GM18858 (cell line): ENCODE results near the gene ZNHIT3.
"Not testable (repeated sequence)": the region's sequence is repeated elsewhere in the genome, so short reads cannot be mapped to it uniquely, and the experiment has no call there.

Source experiments
- ATAC-seq: cut with Tn5 transposase; IDR thresholded peaks from one replicate; pipeline ENCODE4 v1.9.1; 2021; ENCODE audit not compliant: unreplicated experiment

The ZNHIT3 gene

GRCh38 chr17:36486204-36487194 is at the start of gene ZNHIT3:
ZNHIT3 (plus strand) TSS chr17:36486681; CDS start chr17:36486700, 19 bp downstream.
- peak; percentile 80 for ATAC-seq

- not testable (repeated sequence) for ATAC-seq
Observed at GRCh38 chr17:36441792-36442191, 44.7 kb upstream of the ZNHIT3 start.

GRCh38 chr17:36443777-36444176 is 42.7 kb upstream of the ZNHIT3 start:
- ATAC-seq = no peak

DNA sequence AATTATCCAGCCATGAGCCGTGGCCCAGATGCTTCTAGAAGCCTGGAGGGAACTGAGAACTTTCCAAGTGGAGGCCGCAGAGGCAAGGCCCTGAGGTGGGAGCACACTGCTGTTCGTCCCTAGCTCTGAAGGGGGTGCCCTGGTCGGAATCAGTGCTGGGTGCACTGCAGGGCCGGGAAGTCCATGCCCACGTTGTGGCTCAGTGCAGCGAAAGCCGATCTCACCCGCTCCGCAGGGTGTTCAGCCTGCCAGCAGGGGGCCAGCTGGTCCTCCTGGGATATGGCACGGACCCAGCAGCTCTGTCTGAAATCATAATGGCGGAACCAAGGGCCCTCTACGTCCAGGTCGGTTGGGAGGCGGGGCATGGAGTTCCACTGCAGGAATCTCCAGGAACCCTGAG is 36.5 kb upstream of the ZNHIT3 start:
- ATAC-seq = not testable (repeated sequence)

GRCh38 chr17:36452888-36453287 is 33.6 kb upstream of the ZNHIT3 start:
- not testable (repeated sequence) for ATAC-seq

DNA sequence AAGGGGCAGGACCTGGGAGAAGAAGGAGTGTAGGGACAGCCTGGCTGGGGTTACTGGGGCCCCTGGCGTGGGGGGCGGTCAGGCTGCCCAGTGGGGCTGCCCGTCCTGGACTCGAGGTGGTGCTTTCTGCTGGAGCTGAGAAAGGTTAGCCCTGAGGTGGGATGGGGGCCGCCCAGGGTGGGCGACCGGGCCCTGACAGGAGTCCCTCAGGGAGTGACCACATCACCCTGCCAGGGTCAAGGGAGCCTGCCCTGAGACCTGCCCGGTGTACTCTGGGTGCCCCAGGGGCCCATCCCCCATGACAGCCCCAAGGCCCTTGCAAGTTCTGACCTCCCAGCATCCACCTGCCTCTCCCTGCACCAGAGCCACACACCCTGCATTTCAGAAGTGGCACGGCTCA is 28.8 kb upstream of the ZNHIT3 start:
- ATAC-seq = not testable (repeated sequence)

DNA sequence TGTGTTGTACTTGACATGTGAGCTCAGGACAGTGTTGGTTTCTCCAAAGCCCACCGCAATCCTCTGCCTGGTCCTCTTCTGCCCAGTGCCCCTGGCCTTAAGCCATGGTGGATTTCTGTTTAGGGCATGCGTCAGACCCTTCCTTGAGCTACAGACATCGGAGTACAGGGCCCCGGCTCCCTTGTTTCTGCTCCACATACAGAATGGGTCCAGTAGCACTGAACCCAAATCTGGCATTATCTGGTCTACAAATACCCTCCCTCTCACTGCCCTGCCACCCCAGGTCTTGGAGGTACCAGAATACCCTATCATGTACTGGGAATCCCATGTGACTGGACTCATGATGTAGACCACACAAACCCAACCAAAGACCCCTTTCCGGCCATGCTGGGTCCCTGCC is 27.4 kb upstream of the ZNHIT3 start:
- no peak for ATAC-seq

DNA sequence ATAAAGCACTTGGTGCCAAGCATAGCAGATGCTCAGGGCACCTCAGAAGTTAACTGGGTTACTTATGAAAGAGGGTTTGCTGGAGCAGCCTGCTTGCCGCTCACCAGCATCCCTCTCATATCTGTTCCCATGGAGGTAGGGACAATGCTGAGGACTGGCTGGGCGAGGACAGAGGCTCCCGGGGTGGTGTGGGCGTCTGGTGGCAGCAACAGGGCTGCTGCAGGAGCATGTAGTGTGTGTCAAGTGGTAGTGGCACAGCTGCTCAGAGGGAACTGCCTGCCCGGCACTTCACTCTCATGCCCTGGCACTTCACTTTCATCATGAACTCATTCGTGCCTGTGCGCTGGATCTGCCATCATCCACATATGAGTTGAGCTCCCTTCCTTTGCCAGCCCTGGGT is 26.9 kb upstream of the ZNHIT3 start:
- ATAC-seq = no peak

DNA sequence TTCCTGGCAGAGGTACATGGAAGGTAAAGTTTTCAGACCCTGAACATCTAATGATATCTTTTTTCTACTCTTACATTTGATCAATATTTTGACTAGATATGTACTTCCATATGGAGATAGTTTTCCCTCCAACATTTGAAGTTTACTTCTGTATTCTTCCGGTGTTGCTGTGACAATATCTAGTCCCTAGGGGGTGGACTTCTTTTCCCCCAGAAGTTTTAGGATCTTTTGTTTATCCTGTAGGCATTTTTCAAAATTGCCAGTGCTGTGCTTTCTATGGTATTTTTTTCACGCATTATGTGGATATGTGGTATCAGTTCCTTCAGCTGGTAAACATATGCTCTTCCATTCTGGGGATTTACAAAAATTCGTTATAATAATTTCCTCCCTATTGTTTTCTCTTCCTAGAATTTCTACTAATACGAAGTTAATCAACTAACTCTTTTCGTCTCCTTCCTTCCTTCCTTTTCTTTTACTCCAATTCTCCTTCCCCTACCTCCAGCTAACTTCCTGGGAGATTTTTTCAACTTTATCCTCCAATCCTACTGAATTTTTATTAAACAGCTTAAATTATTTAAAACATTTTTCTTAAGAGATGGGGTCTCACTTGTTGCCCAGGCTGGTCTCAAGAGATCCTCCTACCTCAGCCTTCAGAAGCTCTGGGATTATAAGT is 26.1 kb upstream of the ZNHIT3 start:
- no peak for ATAC-seq

DNA sequence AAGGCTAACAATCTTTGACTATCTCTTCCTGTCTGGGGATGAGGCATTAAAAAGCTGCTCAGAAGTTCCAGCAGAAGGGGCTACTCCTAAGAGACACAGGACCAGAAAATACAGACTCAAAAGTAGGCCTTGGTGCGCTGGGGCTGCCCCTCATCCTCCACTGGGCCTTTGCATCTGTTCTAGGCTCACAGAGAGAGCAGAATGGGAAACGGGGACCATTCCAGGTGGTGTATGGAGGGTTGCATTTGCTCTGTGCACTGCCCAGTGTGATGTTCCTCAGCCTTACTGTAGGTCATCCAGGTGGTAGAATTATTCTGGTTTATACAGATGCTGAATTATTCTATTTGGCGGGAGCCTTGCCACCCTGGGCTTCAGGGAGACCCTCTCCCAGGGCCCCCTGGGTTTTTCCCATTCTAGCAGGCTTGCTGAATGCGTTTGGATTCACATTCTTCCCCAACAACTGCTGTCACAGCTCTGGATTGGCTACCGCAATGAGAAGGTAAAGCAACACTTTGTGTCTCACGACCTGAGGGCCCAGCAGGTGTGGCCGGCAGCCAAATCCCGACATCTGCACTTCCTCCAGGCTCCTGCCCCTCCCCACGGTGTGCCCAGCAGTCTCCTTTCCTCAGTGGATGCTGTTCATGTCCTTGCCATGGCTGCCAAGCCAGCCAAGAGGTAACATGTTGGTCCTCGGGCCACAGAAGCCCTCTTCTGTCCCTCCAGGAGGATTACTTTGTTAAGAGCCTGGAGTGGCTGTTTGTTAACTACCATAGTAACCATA is 25.0 kb upstream of the ZNHIT3 start:
- ATAC-seq = no peak

DNA sequence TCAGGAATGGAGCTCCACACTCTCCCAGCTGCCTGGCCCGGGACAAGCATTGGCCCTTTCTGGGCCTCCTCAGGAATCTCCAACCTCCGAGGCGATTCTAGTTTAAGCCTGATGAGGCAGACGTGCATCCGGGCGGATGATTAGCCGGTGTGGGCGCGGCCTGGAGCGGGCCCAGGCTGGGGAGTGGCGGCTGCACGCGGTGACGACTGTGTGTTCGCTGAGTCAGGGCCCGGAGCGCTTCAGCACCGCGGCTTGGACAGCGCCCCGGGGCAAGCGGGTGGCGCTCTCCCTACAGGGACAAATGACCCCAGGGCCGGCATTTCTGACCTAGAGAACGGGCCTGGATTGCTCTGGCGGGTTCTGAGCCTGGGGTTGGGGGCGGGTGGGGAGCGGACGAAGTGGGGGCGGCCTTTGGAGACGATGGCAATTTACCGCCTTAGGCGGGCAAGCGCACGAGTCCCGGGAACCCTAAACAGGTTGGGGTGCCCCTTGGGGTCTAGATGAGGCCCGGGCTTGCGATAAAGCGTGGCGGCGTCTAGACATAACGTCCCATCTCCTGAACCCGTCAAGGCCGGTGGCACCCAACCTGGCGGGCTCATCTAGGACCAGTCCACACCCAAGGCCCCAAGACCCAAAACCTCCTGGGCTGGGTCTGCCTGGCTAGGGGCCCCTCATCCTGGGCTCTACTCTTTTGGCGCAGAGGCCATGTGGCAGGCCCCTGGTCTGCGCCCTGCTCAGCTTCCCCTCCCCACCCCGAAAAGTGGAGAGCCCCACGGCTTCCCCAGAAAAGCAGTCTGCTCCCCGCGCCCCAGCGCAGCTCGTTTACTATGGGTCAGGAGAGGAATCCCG is 22.3 kb upstream of the ZNHIT3 start:
- ATAC-seq = no peak

DNA sequence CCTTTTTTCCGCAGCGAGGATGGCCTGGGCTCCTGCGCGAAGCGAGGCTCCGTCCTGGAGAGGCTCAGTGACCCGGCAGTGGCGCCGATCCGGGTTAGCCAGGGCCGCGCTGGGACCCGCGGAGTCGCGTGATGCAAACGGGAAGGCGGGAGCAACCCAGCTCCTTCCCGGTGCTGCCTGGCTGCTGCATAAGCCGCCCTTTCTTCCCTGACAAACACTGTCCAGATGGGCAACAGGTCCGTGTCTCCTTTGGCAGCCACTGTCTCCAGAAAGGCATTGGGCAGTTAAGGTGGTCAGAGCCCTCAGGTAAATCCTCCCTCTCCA is 21.8 kb upstream of the ZNHIT3 start:
- ATAC-seq = no peak

DNA sequence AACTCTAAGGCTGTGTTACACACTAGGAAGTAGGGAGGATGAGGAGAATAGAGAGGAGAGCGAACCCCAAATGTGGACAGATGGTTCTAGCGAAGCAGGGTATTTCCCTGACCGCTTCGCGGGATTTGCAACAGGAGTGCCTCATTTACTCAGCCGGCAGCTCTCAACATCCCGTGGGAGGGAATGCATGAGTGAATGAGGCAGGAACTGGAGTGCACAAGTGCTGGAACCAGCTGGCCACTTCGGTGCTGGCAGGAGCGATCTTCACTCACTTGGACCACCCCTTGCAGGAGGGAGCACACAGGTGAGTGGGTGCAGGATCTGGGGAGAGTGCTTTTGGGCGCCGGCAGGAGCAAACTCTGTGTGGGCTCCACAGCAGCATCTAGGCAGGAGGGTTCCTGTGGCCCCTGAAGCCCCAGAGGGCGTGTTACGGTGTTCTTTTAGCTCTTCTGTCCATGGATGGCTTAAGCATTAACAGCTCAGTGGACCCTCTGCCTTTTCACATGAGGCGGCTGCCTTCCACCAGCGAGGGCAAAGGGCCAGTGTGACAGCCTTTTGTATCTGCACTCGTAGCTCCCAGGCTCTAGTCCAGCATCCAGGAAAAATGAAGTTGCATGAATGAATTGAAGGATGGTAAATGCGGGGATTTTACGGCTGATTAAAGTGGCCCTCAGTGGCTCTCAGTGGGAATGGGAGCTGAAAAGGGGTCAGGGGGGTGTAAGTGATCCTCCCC is 17.4 kb upstream of the ZNHIT3 start:
- ATAC-seq = no peak

DNA sequence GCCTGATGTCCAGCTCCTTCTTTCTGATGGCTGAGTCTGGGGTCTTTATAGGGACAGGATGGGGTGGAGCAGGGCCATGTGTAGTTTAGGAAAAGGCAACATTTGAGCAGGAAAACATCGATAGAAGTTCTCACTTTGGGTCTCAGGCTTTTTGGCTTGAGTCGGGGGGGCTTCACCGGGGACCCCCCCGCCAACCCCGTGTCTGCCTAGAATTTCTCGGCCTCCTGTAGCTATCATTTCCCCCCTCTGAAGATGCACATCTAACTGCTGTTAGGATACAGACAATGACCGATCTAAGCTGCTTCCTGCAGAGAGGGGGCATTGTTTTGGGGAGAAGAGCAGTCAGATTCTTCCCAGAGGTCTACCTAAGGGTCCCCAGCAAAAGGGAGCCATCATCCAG is 16.7 kb upstream of the ZNHIT3 start:
- no peak for ATAC-seq

DNA sequence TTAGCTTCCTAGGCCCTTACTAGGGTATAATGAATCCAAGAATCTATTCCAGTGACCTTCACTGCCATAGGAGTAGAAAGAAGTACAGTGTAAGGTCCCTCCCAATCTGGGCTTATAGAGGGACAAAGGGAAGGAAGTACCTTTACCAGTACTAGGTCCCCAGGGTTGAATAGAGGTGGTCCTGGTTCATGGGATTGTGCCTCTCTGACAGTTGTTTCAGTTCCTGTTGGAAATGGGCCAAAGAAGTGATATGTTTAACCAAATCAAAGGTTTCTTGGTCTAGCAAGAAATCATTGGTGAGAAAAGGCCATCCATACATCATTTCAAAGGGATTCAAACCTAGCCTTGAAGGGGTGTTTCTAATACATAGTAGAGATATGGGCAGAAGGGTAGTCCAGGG is 16.0 kb upstream of the ZNHIT3 start:
- no peak for ATAC-seq

DNA sequence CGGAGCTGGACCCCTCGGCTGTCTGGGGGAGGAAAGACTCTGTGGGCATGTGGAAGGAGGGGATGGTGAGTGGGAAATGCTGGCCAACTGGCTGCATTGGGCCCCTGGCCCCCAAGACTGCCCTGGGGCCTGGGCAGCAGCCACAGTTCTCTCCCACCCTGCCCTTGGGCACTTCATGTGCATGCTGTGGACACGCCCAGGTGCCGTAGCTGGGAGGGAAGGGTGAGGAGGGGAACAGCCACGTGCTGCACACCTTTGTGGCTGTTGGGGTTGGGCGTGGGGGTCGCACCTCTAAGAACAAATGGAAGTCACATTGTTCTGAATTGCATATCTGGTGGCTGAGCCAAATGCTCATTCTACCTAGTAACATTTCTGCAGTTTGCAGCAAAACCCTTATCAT is 11.9 kb upstream of the ZNHIT3 start:
- ATAC-seq = no peak

- ATAC-seq = no peak
Observed at GRCh38 chr17:36475346-36475970, 11.0 kb upstream of the ZNHIT3 start.

DNA sequence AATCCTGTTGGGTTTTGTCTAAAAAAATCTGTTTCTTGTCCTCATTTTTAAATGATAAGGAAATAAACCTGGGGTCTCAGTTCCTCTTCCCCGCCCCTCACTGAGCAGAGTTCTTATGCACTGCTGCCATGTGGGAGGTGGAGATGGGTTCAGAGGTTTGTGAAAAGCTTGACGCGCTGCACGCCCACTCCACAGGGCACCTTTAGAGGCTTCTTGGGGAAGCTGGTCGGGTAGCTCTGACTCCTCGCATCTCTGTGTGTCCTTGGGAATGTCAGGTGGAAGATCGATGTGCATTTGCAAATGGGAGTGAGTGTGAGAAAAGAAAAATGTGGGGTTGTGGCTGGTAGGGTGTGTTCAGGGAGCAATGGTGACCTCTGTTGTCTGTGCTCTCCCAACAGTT is 4.7 kb upstream of the ZNHIT3 start:
- ATAC-seq = no peak
